Measurements from ENCODE around the gene CEP170B. TPM values are rescaled to one million over a fixed set of nuclear protein-coding genes. Genes with fewer than 3 reads are reported as not detected.

The CEP170B gene
- total RNA-seq, 1 donor from 2014 or later = 14.4 TPM

- Mint-ChIP-seq H3K4me1 (no peaks in the 10 kb centered on the region), H3K4me3 (no peak overlapping the region), H3K9me3 (no peaks in the 10 kb centered on the region), H3K27me3 (ENCODE audit: low read depth) (no peaks in the 10 kb centered on the region), H3K27ac (ENCODE audit: unreplicated experiment) (no peak overlapping the region), H3K36me3 (ENCODE audit: low read depth) (no peaks in the 10 kb centered on the region)
- TF ChIP-seq CTCF (conservative IDR thresholded peaks at IDR 0.05) = no peak
- DNase-seq (ENCODE audit: low read depth, low spot score) = no peak
Observed at GRCh38 chr14:104885031-104885972, 20.2 kb downstream of the CEP170B start.

GRCh38 chr14:104885973-104886689, 21.1 kb downstream of the CEP170B start:
- no peak overlapping the region for H3K27ac Mint-ChIP-seq (ENCODE audit: unreplicated experiment)
- no peak for TF ChIP-seq CTCF (conservative IDR thresholded peaks at IDR 0.05)
- H3K36me3 Mint-ChIP-seq (ENCODE audit: low read depth) = no peaks in the 10 kb centered on the region
- no peaks in the 10 kb centered on the region for H3K4me1 Mint-ChIP-seq
- H3K9me3 Mint-ChIP-seq = no peaks in the 10 kb centered on the region
- DNase-seq (ENCODE audit: low read depth, low spot score) = no peak
- no peaks in the 10 kb centered on the region for H3K27me3 Mint-ChIP-seq (ENCODE audit: low read depth)
- no peak overlapping the region for H3K4me3 Mint-ChIP-seq

GRCh38 chr14:104886690-104887622, 21.9 kb downstream of the CEP170B start:
- DNase-seq (ENCODE audit: low read depth, low spot score) = no peak
- H3K27me3 Mint-ChIP-seq (ENCODE audit: low read depth) = no peaks in the 10 kb centered on the region
- no peaks in the 10 kb centered on the region for H3K36me3 Mint-ChIP-seq (ENCODE audit: low read depth)
- no peaks in the 10 kb centered on the region for H3K4me1 Mint-ChIP-seq
- H3K4me3 Mint-ChIP-seq = no peak overlapping the region
- no peaks in the 10 kb centered on the region for H3K9me3 Mint-ChIP-seq
- TF ChIP-seq CTCF (conservative IDR thresholded peaks at IDR 0.05) = no peak
- H3K27ac Mint-ChIP-seq (ENCODE audit: unreplicated experiment) = no peak overlapping the region

- H3K36me3 Mint-ChIP-seq (ENCODE audit: low read depth) = no peaks in the 10 kb centered on the region
- H3K27me3 Mint-ChIP-seq (ENCODE audit: low read depth) = no peaks in the 10 kb centered on the region
- H3K4me3 Mint-ChIP-seq = no peak overlapping the region
- no peak for DNase-seq (ENCODE audit: low read depth, low spot score)
- no peak overlapping the region for H3K27ac Mint-ChIP-seq (ENCODE audit: unreplicated experiment)
- TF ChIP-seq CTCF (conservative IDR thresholded peaks at IDR 0.05) = no peak
- no peaks in the 10 kb centered on the region for H3K4me1 Mint-ChIP-seq
- H3K9me3 Mint-ChIP-seq = no peaks in the 10 kb centered on the region
Observed at GRCh38 chr14:104887623-104888488, 22.8 kb downstream of the CEP170B start.
